Neural cell (in vitro differentiated cells): ENCODE data around the gene ACTG1. TPM values are rescaled to one million over a fixed set of nuclear protein-coding genes. Genes with fewer than 3 reads are reported as not detected.

Experiments
- H2AFZ ChIP-seq: fragments of 200-600, 300-800 bp; sonication (generic), shearing (Covaris generic); 2 replicates; pipeline ENCODE4 v1.6.0; 2014; ENCODE audit warnings: low read depth, mild to moderate bottlenecking, antibody characterized with exemption, low read length, moderate library complexity
- H3F3A ChIP-seq: fragments of 200-600 bp; shearing (Covaris generic); 2 replicates; pipeline ENCODE4 v1.6.1; 2016; ENCODE audit warnings: mild to moderate bottlenecking, moderate library complexity, mixed read lengths, antibody characterized with exemption, low read length; ENCODE audit not compliant: insufficient read depth, poor library complexity, severe bottlenecking
- H3K27ac ChIP-seq: fragments of 200-600, 300-800 bp; sonication (generic), shearing (Covaris generic); 2 replicates; pipeline ENCODE4 v1.5.1; 2014; ENCODE audit warnings: mild to moderate bottlenecking, low read length, moderate library complexity
- H3K27me3 ChIP-seq: fragments of 300-800, 200-600 bp; sonication (generic), shearing (Covaris generic); 2 replicates; pipeline ENCODE4 v1.6.0; 2014; ENCODE audit warnings: mild to moderate bottlenecking, low read depth, low read length, moderate library complexity; ENCODE audit not compliant: insufficient read depth
- H3K36me3 ChIP-seq: fragments of 300-800, 200-600 bp; sonication (generic), shearing (Covaris generic); 2 replicates; pipeline ENCODE4 v1.5.1; 2014; ENCODE audit warnings: mild to moderate bottlenecking, antibody characterized with exemption, low read length, moderate library complexity; ENCODE audit not compliant: insufficient read depth
- H3K4me2 ChIP-seq: fragments of 300-800, 200-600 bp; sonication (generic), shearing (Covaris generic); 2 replicates; pipeline ENCODE4 v1.6.0; 2014; ENCODE audit warnings: mild to moderate bottlenecking, low read length
- H3K4me3 ChIP-seq: fragments of 300-800, 200-600 bp; sonication (generic), shearing (Covaris generic); 2 replicates; pipeline ENCODE4 v1.5.1; 2014; ENCODE audit warnings: mild to moderate bottlenecking, low read length, moderate library complexity
- H3K79me2 ChIP-seq: fragments of 200-600 bp; shearing (Covaris generic); replicated peaks from 2 replicates; pipeline ENCODE4 v1.6.0; 2014; ENCODE audit warnings: mild to moderate bottlenecking, low read length, moderate library complexity; ENCODE audit not compliant: insufficient read depth
- H3K9ac ChIP-seq: fragments of 300-800, 200-600 bp; sonication (generic), shearing (Covaris generic); 2 replicates; pipeline ENCODE4 v1.6.1; 2016; ENCODE audit warnings: mild to moderate bottlenecking, low read length, mixed read lengths
- H3K9me2 ChIP-seq: fragments of 200-600 bp; shearing (Covaris generic); 2 replicates; pipeline ENCODE4 v1.6.1; 2016; ENCODE audit warnings: mild to moderate bottlenecking, low read length, mixed read lengths; ENCODE audit not compliant: insufficient read depth
- H3K9me3 ChIP-seq: fragments of 200-600, 300-800 bp; sonication (generic), shearing (Covaris generic); 2 replicates; pipeline ENCODE4 v1.6.1; 2016; ENCODE audit warnings: mild to moderate bottlenecking, mixed run types, low read length, moderate library complexity, mixed read lengths
- H4K20me1 ChIP-seq: fragments of 200-600 bp; shearing (Covaris generic); 2 replicates; pipeline ENCODE4 v1.6.1; 2016; ENCODE audit warnings: mild to moderate bottlenecking, mixed run types; ENCODE audit not compliant: insufficient read depth
- EP300 ChIP-seq: fragments of 450-650 bp; conservative IDR thresholded peaks from 2 replicates; pipeline ENCODE4 v1.6.1; 2014; ENCODE audit warnings: antibody characterized with exemption, mild to moderate bottlenecking, moderate library complexity; ENCODE audit not compliant: poor library complexity, severe bottlenecking
- EZH2 ChIP-seq: fragments of 200-600, 300-800 bp; shearing (Covaris generic), sonication (generic); IDR thresholded peaks from 2 replicates; pipeline ENCODE4 v1.6.1; 2014; ENCODE audit warnings: antibody characterized with exemption, low read length, borderline replicate concordance, mild to moderate bottlenecking; ENCODE audit not compliant: insufficient read depth, poor library complexity, severe bottlenecking
- MXI1 ChIP-seq: fragments of 450-650 bp; conservative IDR thresholded peaks from 2 replicates; pipeline ENCODE4 v1.6.1; 2014; ENCODE audit warnings: antibody characterized with exemption, mild to moderate bottlenecking; ENCODE audit not compliant: poor library complexity, severe bottlenecking
- POLR2AphosphoS5 ChIP-seq: IDR thresholded peaks from 2 replicates; pipeline ENCODE4 v1.6.1; 2012
- TAF1 ChIP-seq: IDR thresholded peaks from 2 replicates; pipeline ENCODE4 v1.6.1; 2012; ENCODE audit warnings: low read depth
- polyA minus RNA-seq: library from RNA; depleted of rRNA, polyadenylated mRNA; stranded (reverse); fragments of >200 nt; gene quantifications from 2 replicates; pipeline ENCODE4 v1.2.3, GENCODE V29; 2014
- polyA plus RNA-seq: library from polyadenylated mRNA; depleted of rRNA; stranded (reverse); fragments of >200 nt; gene quantifications from 2 replicates; pipeline ENCODE4 v1.2.3, GENCODE V29; 2014
- TF ChIP-seq, protein P1 (sequence below): IDR thresholded peaks from 2 replicates; pipeline ENCODE4 v1.6.1; 2012; ENCODE audit warnings: borderline replicate concordance
- TF ChIP-seq, protein P2 (sequence below): fragments of 450-650 bp; IDR thresholded peaks from 2 replicates; pipeline ENCODE4 v1.5.1; 2014; ENCODE audit warnings: antibody characterized with exemption, mild to moderate bottlenecking, moderate library complexity; ENCODE audit not compliant: poor library complexity, severe bottlenecking

The ACTG1 gene
- polyA plus RNA-seq (8,273 and 9,187 TPM in 2 replicates), polyA minus RNA-seq (9,577 and 9,692 TPM in 2 replicates)

DNA sequence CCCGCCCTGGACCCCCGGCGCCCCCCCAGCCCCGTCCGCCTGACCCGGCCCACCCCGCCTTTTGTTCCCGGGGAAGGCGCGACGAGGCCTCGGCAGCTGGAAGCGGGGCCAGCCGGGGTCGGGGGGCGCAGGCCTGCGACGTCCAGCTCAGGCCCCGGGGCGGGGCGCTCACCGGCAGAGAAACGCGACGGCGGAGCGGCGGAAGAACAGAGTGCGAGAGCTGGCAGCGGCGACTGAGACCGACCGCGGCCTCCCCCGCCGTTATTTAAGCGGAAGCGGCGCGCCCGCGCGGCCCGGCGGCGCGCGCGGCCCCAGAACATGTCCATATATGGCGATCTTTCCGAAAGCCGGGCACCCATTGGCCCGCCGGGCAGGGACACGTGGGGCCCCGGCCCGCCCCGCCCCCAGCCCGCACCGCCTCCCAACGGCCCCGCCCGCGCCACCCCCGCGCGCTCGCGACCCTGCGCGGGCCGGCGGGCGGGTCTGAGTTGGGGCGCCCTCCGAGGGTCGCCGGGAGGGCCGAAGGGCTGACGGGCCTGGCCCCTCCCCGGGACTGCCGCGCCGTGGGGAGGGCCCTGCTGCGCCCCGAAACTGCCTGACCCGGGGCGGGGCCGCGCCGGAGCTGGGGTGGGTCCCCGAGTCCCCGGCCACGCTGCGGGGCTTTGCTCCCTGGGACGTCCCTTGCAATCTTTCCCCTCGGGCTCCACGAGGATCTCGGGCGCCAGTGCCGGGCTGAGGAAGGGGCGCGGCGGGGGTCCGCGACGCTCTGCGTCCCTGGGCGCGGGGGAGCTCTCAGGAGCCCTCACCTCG is at the start of gene ACTG1:
ACTG1 (minus strand) TSS at position 238 of the 810 bp plus-strand sequence. CDS start 445 bp downstream, outside the sequence.
- Histone ChIP-seq H3K4me2 (peak within 1 kb of the TSS; percentile 94), H3K27me3 (no peaks in the 10 kb centered on the region), H3K9me3 (no peaks in the 10 kb centered on the region), H2AFZ (no peak within 1 kb of the TSS), H3K79me2 (peaks cover 78% of the 10 kb centered on the region), H3K36me3 (peaks cover 31% of the 10 kb centered on the region), H3K27ac (peak within 1 kb of the TSS; percentile 99), H4K20me1 (peaks cover 45% of the 10 kb centered on the region), H3K9me2 (no peaks in the 10 kb centered on the region), H3F3A (peaks cover 16% of the 10 kb centered on the region), H3K4me3 (peak within 1 kb of the TSS; percentile 99), H3K9ac (peak within 1 kb of the TSS; percentile 99)
- TF ChIP-seq, protein P1, sequence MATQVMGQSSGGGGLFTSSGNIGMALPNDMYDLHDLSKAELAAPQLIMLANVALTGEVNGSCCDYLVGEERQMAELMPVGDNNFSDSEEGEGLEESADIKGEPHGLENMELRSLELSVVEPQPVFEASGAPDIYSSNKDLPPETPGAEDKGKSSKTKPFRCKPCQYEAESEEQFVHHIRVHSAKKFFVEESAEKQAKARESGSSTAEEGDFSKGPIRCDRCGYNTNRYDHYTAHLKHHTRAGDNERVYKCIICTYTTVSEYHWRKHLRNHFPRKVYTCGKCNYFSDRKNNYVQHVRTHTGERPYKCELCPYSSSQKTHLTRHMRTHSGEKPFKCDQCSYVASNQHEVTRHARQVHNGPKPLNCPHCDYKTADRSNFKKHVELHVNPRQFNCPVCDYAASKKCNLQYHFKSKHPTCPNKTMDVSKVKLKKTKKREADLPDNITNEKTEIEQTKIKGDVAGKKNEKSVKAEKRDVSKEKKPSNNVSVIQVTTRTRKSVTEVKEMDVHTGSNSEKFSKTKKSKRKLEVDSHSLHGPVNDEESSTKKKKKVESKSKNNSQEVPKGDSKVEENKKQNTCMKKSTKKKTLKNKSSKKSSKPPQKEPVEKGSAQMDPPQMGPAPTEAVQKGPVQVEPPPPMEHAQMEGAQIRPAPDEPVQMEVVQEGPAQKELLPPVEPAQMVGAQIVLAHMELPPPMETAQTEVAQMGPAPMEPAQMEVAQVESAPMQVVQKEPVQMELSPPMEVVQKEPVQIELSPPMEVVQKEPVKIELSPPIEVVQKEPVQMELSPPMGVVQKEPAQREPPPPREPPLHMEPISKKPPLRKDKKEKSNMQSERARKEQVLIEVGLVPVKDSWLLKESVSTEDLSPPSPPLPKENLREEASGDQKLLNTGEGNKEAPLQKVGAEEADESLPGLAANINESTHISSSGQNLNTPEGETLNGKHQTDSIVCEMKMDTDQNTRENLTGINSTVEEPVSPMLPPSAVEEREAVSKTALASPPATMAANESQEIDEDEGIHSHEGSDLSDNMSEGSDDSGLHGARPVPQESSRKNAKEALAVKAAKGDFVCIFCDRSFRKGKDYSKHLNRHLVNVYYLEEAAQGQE = peak; percentile 81
- TF ChIP-seq POLR2AphosphoS5 (peak; percentile 98), EP300 (peak; percentile 58), TAF1 (peak; percentile 94), MXI1 (no peak), EZH2 (no peak)
- TF ChIP-seq, protein P2, sequence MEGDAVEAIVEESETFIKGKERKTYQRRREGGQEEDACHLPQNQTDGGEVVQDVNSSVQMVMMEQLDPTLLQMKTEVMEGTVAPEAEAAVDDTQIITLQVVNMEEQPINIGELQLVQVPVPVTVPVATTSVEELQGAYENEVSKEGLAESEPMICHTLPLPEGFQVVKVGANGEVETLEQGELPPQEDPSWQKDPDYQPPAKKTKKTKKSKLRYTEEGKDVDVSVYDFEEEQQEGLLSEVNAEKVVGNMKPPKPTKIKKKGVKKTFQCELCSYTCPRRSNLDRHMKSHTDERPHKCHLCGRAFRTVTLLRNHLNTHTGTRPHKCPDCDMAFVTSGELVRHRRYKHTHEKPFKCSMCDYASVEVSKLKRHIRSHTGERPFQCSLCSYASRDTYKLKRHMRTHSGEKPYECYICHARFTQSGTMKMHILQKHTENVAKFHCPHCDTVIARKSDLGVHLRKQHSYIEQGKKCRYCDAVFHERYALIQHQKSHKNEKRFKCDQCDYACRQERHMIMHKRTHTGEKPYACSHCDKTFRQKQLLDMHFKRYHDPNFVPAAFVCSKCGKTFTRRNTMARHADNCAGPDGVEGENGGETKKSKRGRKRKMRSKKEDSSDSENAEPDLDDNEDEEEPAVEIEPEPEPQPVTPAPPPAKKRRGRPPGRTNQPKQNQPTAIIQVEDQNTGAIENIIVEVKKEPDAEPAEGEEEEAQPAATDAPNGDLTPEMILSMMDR = no peak

DNA sequence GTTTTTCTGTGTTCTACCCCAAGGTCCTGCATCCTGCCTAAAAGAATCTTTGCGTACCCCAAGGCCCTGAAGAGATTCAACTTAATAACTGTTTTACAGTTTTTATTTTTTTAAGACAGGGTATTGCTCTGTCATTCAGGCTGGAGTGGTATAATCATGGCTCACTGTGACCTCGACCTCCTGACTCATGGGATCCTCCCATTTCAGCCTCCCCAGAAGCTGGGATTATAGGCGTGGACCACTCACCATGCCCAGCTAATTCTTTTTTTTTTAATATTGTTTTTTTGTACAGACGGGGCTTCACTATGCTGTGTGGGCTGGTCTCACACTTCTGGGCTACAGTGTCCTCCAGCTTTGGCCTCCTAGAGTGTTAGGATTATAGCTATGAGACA is 48.9 kb upstream of the ACTG1 start:
- Histone ChIP-seq H3K9me2 (no peaks in the 10 kb centered on the region), H3K9me3 (no peaks in the 10 kb centered on the region), H4K20me1 (no peaks in the 10 kb centered on the region), H3K36me3 (no peaks in the 10 kb centered on the region), H3K27me3 (no peaks in the 10 kb centered on the region), H3K4me3 (no peak overlapping the region), H3K9ac (no peak overlapping the region), H3K79me2 (no peaks in the 10 kb centered on the region), H3F3A (no peaks in the 10 kb centered on the region), H2AFZ (no peak overlapping the region), H3K27ac (no peak overlapping the region), H3K4me2 (no peak overlapping the region)
- TF ChIP-seq, protein P2 = no peak
- no peak for TF ChIP-seq MXI1
- no peak for TF ChIP-seq TAF1
- TF ChIP-seq EZH2 = no peak
- TF ChIP-seq EP300 = no peak
